Endothelial cell of umbilical vein (primary cell): ENCODE data around the gene MT1X. TPM values are rescaled to one million over a fixed set of nuclear protein-coding genes. Genes with fewer than 3 reads are reported as not detected.

ENCODE experiments used
- BruUV-seq: library from RNA; stranded (reverse); fragments of 400-500 nt; replicated peaks from 2 replicates; lab custom pipeline; 2021; lab: Mats Ljungman, UMichigan
- CTCF ChIA-PET: fragments of 300-600, 350-600 bp; sonication (Branson Sonifier 250); formaldehyde crosslinking; loops from one replicate; lab custom pipeline; 2021; ENCODE audit warnings: antibody characterized with exemption, inconsistent platforms; lab: Charles Lee
- POLR2A ChIA-PET: fragments of 300-600, 350-600 bp; sonication (Branson Sonifier 250); formaldehyde crosslinking; loops from one replicate; lab custom pipeline; 2021; ENCODE audit warnings: antibody characterized with exemption, inconsistent platforms; lab: Charles Lee
- DNase-seq: peaks from one replicate; pipeline ENCODE4 v3.0.0-alpha.2; 2011; ENCODE audit warnings: low read depth, low spot score
- FAIRE-seq: peaks from 2 replicates; lab custom pipeline; 2011; peaks lifted over from hg19 to GRCh38; lab: Jason Lieb, UNC
- H2AFZ ChIP-seq: 2 replicates; pipeline ENCODE4 v1.6.0; 2012; ENCODE audit warnings: low read depth, low read length, control low read depth, inconsistent platforms
- H3K27ac ChIP-seq: 2 replicates; pipeline ENCODE4 v1.5.1; 2011; ENCODE audit warnings: low read depth, mild to moderate bottlenecking, control low read depth, low read length, moderate library complexity; ENCODE audit not compliant: insufficient read depth
- H3K27me3 ChIP-seq, 2 experiments: 2 replicates each; pipeline versions ENCODE4 v1.6.0 to v1.6.1; 2011; ENCODE audit warnings: low read length in 2 of 2, mixed read lengths in 1 of 2; ENCODE audit not compliant: control insufficient read depth in 2 of 2, insufficient read depth in 2 of 2
- H3K36me3 ChIP-seq, 2 experiments: 2 replicates in 1 of 2; 3 replicates in 1 of 2; pipeline ENCODE4 v1.5.1; 2011; ENCODE audit warnings: low read length in 2 of 2, mild to moderate bottlenecking in 1 of 2, moderate library complexity in 1 of 2; ENCODE audit not compliant: control insufficient read depth in 2 of 2, insufficient read depth in 2 of 2; ENCODE audit errors: extremely low read depth in 1 of 2
- H3K4me1 ChIP-seq: 3 replicates; pipeline ENCODE4 v1.5.1; 2011; ENCODE audit warnings: mild to moderate bottlenecking, low read length; ENCODE audit not compliant: control insufficient read depth, insufficient read depth; ENCODE audit errors: extremely low read depth
- H3K4me2 ChIP-seq: 2 replicates; pipeline ENCODE4 v1.6.1; 2011; ENCODE audit warnings: low read length, control low read depth, mixed read lengths; ENCODE audit not compliant: insufficient read depth
- H3K4me3 ChIP-seq, 3 experiments: fragments of 200-600 bp in 1 of 3; sonication (generic), shearing (Covaris generic) in 1 of 3; replicated peaks in 1 of 3; 2 replicates each; pipeline ENCODE4 v1.5.1; 2011 to 2016; ENCODE audit warnings: control low read depth in 3 of 3, low read length in 3 of 3, mild to moderate bottlenecking in 2 of 3, inconsistent platforms in 1 of 3, low read depth in 1 of 3, moderate library complexity in 1 of 3; ENCODE audit not compliant: insufficient read depth in 1 of 3
- H3K79me2 ChIP-seq: 2 replicates; pipeline ENCODE4 v1.6.0; 2012; ENCODE audit warnings: low read length, inconsistent platforms; ENCODE audit not compliant: control insufficient read depth, insufficient read depth
- H3K9ac ChIP-seq: replicated peaks from 2 replicates; pipeline ENCODE3; 2011; ENCODE audit warnings: low read length, control low read depth; ENCODE audit not compliant: insufficient read depth; ENCODE audit errors: extremely low read depth
- H3K9me1 ChIP-seq: replicated peaks from 3 replicates; pipeline ENCODE4 v1.6.0; 2011; ENCODE audit warnings: mild to moderate bottlenecking, low read length; ENCODE audit not compliant: control insufficient read depth, insufficient read depth; ENCODE audit errors: extremely low read depth
- H3K9me3 ChIP-seq: replicated peaks from 2 replicates; pipeline ENCODE4 v1.5.1; 2012; ENCODE audit warnings: low read length, inconsistent platforms; ENCODE audit not compliant: control insufficient read depth, insufficient read depth
- H4K20me1 ChIP-seq: replicated peaks from 2 replicates; pipeline ENCODE3; 2011; ENCODE audit warnings: mild to moderate bottlenecking, low read length; ENCODE audit not compliant: control insufficient read depth, insufficient read depth; ENCODE audit errors: extremely low read depth
- CTCF ChIP-seq, 2 donors: IDR thresholded peaks; 1 replicate in 1 of 2; 2 replicates in 1 of 2; pipeline ENCODE4 v1.5.1; 2011; ENCODE audit warnings: low read length in 2 of 2, mild to moderate bottlenecking in 2 of 2, moderate library complexity in 2 of 2, control low read depth in 1 of 2, inconsistent platforms in 1 of 2, low read depth in 1 of 2; ENCODE audit not compliant: insufficient read depth in 1 of 2; ENCODE audit errors: extremely low read depth in 1 of 2
- EZH2 ChIP-seq: IDR thresholded peaks from 2 replicates; pipeline ENCODE4 v1.6.1; 2012; ENCODE audit warnings: borderline replicate concordance, low read depth, mild to moderate bottlenecking, moderate library complexity, low read length, inconsistent platforms; ENCODE audit not compliant: severe bottlenecking
- FOS ChIP-seq: IDR thresholded peaks from 2 replicates; pipeline ENCODE4 v1.6.1; 2011; ENCODE audit warnings: mild to moderate bottlenecking, low read length, moderate library complexity, borderline replicate concordance; ENCODE audit not compliant: insufficient read depth
- GATA2 ChIP-seq: IDR thresholded peaks from 2 replicates; pipeline ENCODE4 v1.7.0; 2011; ENCODE audit warnings: low read depth, mild to moderate bottlenecking, moderate library complexity, mixed read lengths, low read length; ENCODE audit not compliant: insufficient read length, insufficient read depth
- JUN ChIP-seq: IDR thresholded peaks from 2 replicates; pipeline ENCODE4 v1.6.1; 2011; ENCODE audit warnings: borderline replicate concordance, low read depth; ENCODE audit not compliant: insufficient read length, insufficient read depth
- MAX ChIP-seq: IDR thresholded peaks from 2 replicates; pipeline ENCODE4 v1.6.1; 2011; ENCODE audit not compliant: insufficient read depth, insufficient read length
- MYC ChIP-seq: IDR thresholded peaks from one replicate; pipeline ENCODE4 v1.6.1; 2011; ENCODE audit warnings: mild to moderate bottlenecking, low read depth, low read length
- POLR2A ChIP-seq: IDR thresholded peaks from 2 replicates; pipeline ENCODE4 v1.6.1; 2012; ENCODE audit warnings: low read depth, mild to moderate bottlenecking, control low read depth, low read length
- POLR2AphosphoS5 ChIP-seq: IDR thresholded peaks from 2 replicates; pipeline ENCODE4 v1.6.1; 2012; ENCODE audit warnings: low read depth, mild to moderate bottlenecking, control low read depth, low read length, moderate library complexity; ENCODE audit not compliant: insufficient read depth
- dilution Hi-C: fragments of 300-500 bp; cut with MboI; formaldehyde crosslinking; loops from one replicate; pipeline ENCODE4 v1.15.0; 2019; ENCODE audit warnings: low sequenced_read_pairs; ENCODE audit not compliant: extremely low pct_ligation_motif_present
- intact Hi-C: fragments of 100-400 bp; cut with micrococcal nuclease; formaldehyde crosslinking; loops from one replicate; pipeline ENCODE4 v1.10.0; 2022
- polyA plus RNA-seq, 4 experiments: library from polyadenylated mRNA; depleted of rRNA in 3 of 4; stranded (reverse) in 3 of 4; unstranded in 1 of 4; fragments of >200 nt; gene quantifications; 2 replicates each; pipeline versions ENCODE4 v1.2.1 to v1.2.3, GENCODE V29; 2011 to 2012; ENCODE audit warnings: missing spikeins in 1 of 4
- total RNA-seq: library from RNA; stranded (reverse); gene quantifications from 2 replicates; pipeline ENCODE4 v1.2.3, GENCODE V29; 2021

Gene MT1X
- total and polyA plus RNA-seq, 2 donors (not counting 3 experiments of a cell fraction or from before 2014, with no cell fraction given), result 15.6 to 46.7 TPM

- ChIA-PET POLR2A (no interaction called here), CTCF (interaction anchor here (0.8 to 2.1 kb wide), 4 partner anchors 19 to 83 kb away, joined by 3 to 12 read pairs (median 6); no protein-coding TSS in a partner anchor)
- no peaks in the 10 kb centered on the region for H3K9me3 ChIP-seq
- no peaks in the 10 kb centered on the region for H3K9me1 ChIP-seq
- TF ChIP-seq MAX (no peak), POLR2AphosphoS5 (no peak)
- H3K36me3 ChIP-seq, result no peaks in the 10 kb centered on the region
- FAIRE-seq (no peak), DNase-seq (no peak)
- BruUV-seq, result no TSS peak
- intact Hi-C loops (loop anchor here (2.0 kb wide), 1 partner anchor 45 kb away; the partner anchor contains the start of gene MT1A), dilution Hi-C loops (no loop called here)
- no peaks in the 10 kb centered on the region for H4K20me1 ChIP-seq
- no peak overlapping the region for H3K4me3 ChIP-seq
- no peaks in the 10 kb centered on the region for H3K27me3 ChIP-seq
- H2AFZ ChIP-seq, result no peak overlapping the region
- no peak overlapping the region for H3K9ac ChIP-seq
- no peak overlapping the region for H3K4me2 ChIP-seq
- no peaks in the 10 kb centered on the region for H3K79me2 ChIP-seq
- no peak overlapping the region for H3K27ac ChIP-seq
- peaks cover 10% of the 10 kb centered on the region for H3K4me1 ChIP-seq
Measured at GRCh38 chr16:56683424-56684172, 1.3 kb downstream of the MT1X start.

GRCh38 chr16:56684256-56684925 lies 2.1 kb downstream of the MT1X start:
- dilution Hi-C loops (no loop called here), intact Hi-C loops (no loop called here)
- Histone ChIP-seq H3K9me1 (no peaks in the 10 kb centered on the region), H3K9ac (no peak overlapping the region), H3K27me3 (no peaks in the 10 kb centered on the region), H3K79me2 (no peaks in the 10 kb centered on the region), H3K27ac (no peak overlapping the region), H3K4me2 (no peak overlapping the region), H4K20me1 (no peaks in the 10 kb centered on the region), H3K36me3 (no peaks in the 10 kb centered on the region), H2AFZ (no peak overlapping the region), H3K9me3 (no peaks in the 10 kb centered on the region), H3K4me3 (no peak overlapping the region), H3K4me1 (peaks cover 10% of the 10 kb centered on the region)
- no peak for TF ChIP-seq GATA2
- TF ChIP-seq EZH2, result no peak
- no peak for TF ChIP-seq POLR2A
- TF ChIP-seq JUN, result no peak
- no peak for TF ChIP-seq FOS
- TF ChIP-seq CTCF (IDR thresholded peaks at IDR 0.05; ENCODE audit: extremely low read depth in 1 of 2, insufficient read depth in 1 of 2, low read depth in 1 of 2, low read length in 2 of 2), result no peak
- TF ChIP-seq MAX, result no peak
- TF ChIP-seq MYC, result no peak
- no peak for TF ChIP-seq POLR2AphosphoS5
- DNase-seq (no peak), FAIRE-seq (no peak)
- POLR2A ChIA-PET, result no interaction called here
- BruUV-seq, result no TSS peak
- CTCF ChIA-PET, result interaction anchor here (1.5 to 1.6 kb wide), 2 partner anchors 18 to 84 kb away, joined by 4 read pairs; no protein-coding TSS in a partner anchor
